ENCODE measurements around the gene FAM184A.

- TF ChIP-seq POLR2A (IDR thresholded peaks at IDR 0.05) (no peak), POLR2AphosphoS5 (IDR thresholded peaks at IDR 0.05) (no peak), CTCF (IDR thresholded peaks at IDR 0.05) (no peak)
These were observed 17.2 kb downstream of the FAM184A start for GRCh38 chr6:119061215-119061614.
